Vagina (tissue), 2 donors: Measurements from ENCODE around the gene ELOVL1. TPM values are rescaled to one million over a fixed set of nuclear protein-coding genes. Genes with fewer than 3 reads are reported as not detected.
"Not testable (repeated sequence)": the region's sequence is repeated elsewhere in the genome, so short reads cannot be mapped to it uniquely, and the experiment has no call there.

ENCODE experiments used
- DNase-seq, 2 donors: peaks; one replicate each; pipeline ENCODE4 v3.0.0-alpha.2; 2017; ENCODE audit errors: extremely low spot score in 2 of 2
- H3K27ac ChIP-seq: fragments of 200-600 bp; sonication (generic); one replicate; pipeline ENCODE4 v1.5.1; 2019
- H3K27me3 ChIP-seq: fragments of 200-600 bp; sonication (generic); one replicate; pipeline ENCODE4 v1.5.1; 2019
- H3K36me3 ChIP-seq, 2 donors: fragments of 200-600 bp; sonication (generic); one replicate each; pipeline ENCODE4 v1.5.1; 2017 to 2019
- H3K4me1 ChIP-seq: fragments of 200-600 bp; sonication (generic); one replicate; pipeline ENCODE4 v1.5.1; 2019
- H3K4me3 ChIP-seq, 2 donors: fragments of 200-600 bp; sonication (generic); 1 replicate in 1 of 2; 2 replicates in 1 of 2; pipeline ENCODE4 v1.5.1; 2016 to 2019
- H3K9me3 ChIP-seq: fragments of 200-600 bp; sonication (generic); one replicate; pipeline ENCODE4 v1.5.1; 2019
- CTCF ChIP-seq, 3 experiments: fragments of 450-650 bp in 2 of 3; fragments of 200-600 bp in 1 of 3; sonication (generic) in 1 of 3; IDR thresholded peaks; one replicate each; pipeline ENCODE4 v1.5.1; 2017 to 2019; ENCODE audit warnings: antibody characterized with exemption in 3 of 3, mild to moderate bottlenecking in 2 of 3, moderate library complexity in 2 of 3
- POLR2A ChIP-seq, 2 donors: fragments of 450-650 bp; IDR thresholded peaks; one replicate each; pipeline ENCODE4 v1.6.1; 2017; ENCODE audit warnings: antibody characterized with exemption in 2 of 2, mild to moderate bottlenecking in 2 of 2, moderate library complexity in 2 of 2
- POLR2AphosphoS5 ChIP-seq, 2 donors: sonication (generic); formaldehyde crosslinking; IDR thresholded peaks; one replicate each; pipeline ENCODE4 v1.9.0; 2017; ENCODE audit warnings: antibody characterized with exemption in 2 of 2, mild to moderate bottlenecking in 2 of 2, low read depth in 1 of 2; ENCODE audit not compliant: insufficient read depth in 1 of 2
- intact Hi-C: fragments of 100-400 bp; cut with DNase I; formaldehyde crosslinking; loops from one replicate; pipeline ENCODE4 v1.15.1; 2023
- total RNA-seq: library from RNA; depleted of rRNA; stranded (reverse); fragments of >200 nt; gene quantifications from one replicate; pipeline ENCODE4 v1.2.3, GENCODE V29; 2016

Gene ELOVL1
- total RNA-seq, 1 donor from 2014 or later, result 62.1 TPM

- no peaks in the 10 kb centered on the region for H3K27me3 ChIP-seq
- H3K36me3 ChIP-seq, result peaks cover 0 to 64% of the 10 kb centered on the region in 2 donors
- no peak for DNase-seq
- no peak overlapping the region for H3K27ac ChIP-seq
- H3K9me3 ChIP-seq, result no peaks in the 10 kb centered on the region
- intact Hi-C loops, result loop anchor here (5.0 kb wide), 1 partner anchor 169 kb away; no protein-coding TSS in a partner anchor
- no peak overlapping the region for H3K4me3 ChIP-seq
- H3K4me1 ChIP-seq, result no peaks in the 10 kb centered on the region
- TF ChIP-seq POLR2A (IDR thresholded peaks at IDR 0.05) (no peak), CTCF (IDR thresholded peaks at IDR 0.05) (no peak), POLR2AphosphoS5 (IDR thresholded peaks at IDR 0.05; ENCODE audit: insufficient read depth in 1 of 2, low read depth in 1 of 2) (no peak)
These were observed 38.0 kb upstream of the ELOVL1 start for GRCh38 chr1:43405876-43406234.

GRCh38 chr1:43405219-43405875 lies 37.5 kb upstream of the ELOVL1 start:
- no peaks in the 10 kb centered on the region for H3K27me3 ChIP-seq
- H3K9me3 ChIP-seq, result no peaks in the 10 kb centered on the region
- no peak overlapping the region for H3K4me3 ChIP-seq
- no peak for DNase-seq
- intact Hi-C loops, result loop anchor here (5.0 kb wide), 1 partner anchor 168 kb away; no protein-coding TSS in a partner anchor
- H3K36me3 ChIP-seq, result peaks cover 0 to 64% of the 10 kb centered on the region in 2 donors
- H3K27ac ChIP-seq, result no peak overlapping the region
- no peak for TF ChIP-seq POLR2AphosphoS5 (IDR thresholded peaks at IDR 0.05; ENCODE audit: insufficient read depth in 1 of 2, low read depth in 1 of 2)
- TF ChIP-seq POLR2A (IDR thresholded peaks at IDR 0.05), result no peak
- TF ChIP-seq CTCF (IDR thresholded peaks at IDR 0.05), result no peak
- H3K4me1 ChIP-seq, result no peaks in the 10 kb centered on the region

GRCh38 chr1:43404353-43404752 lies 36.5 kb upstream of the ELOVL1 start:
- Histone ChIP-seq H3K27me3 (no peaks in the 10 kb centered on the region), H3K36me3 (peaks cover 0 to 63% of the 10 kb centered on the region in 2 donors), H3K9me3 (no peaks in the 10 kb centered on the region), H3K4me1 (no peaks in the 10 kb centered on the region), H3K27ac (no peak overlapping the region), H3K4me3 (no peak overlapping the region)
- TF ChIP-seq CTCF (IDR thresholded peaks at IDR 0.05) (no peak), POLR2AphosphoS5 (IDR thresholded peaks at IDR 0.05; ENCODE audit: insufficient read depth in 1 of 2, low read depth in 1 of 2) (no peak), POLR2A (IDR thresholded peaks at IDR 0.05) (no peak)
- intact Hi-C loops, result no loop called here
- DNase-seq, result no peak

GRCh38 chr1:43402089-43402865 lies 34.5 kb upstream of the ELOVL1 start:
- Histone ChIP-seq H3K27ac (no peak overlapping the region), H3K27me3 (no peaks in the 10 kb centered on the region), H3K9me3 (no peaks in the 10 kb centered on the region), H3K4me1 (no peaks in the 10 kb centered on the region), H3K4me3 (no peak overlapping the region), H3K36me3 (peaks cover 0 to 46% of the 10 kb centered on the region in 2 donors)
- DNase-seq, result no peak
- intact Hi-C loops, result no loop called here
- no peak for TF ChIP-seq CTCF (IDR thresholded peaks at IDR 0.05)
- TF ChIP-seq POLR2AphosphoS5 (IDR thresholded peaks at IDR 0.05; ENCODE audit: insufficient read depth in 1 of 2, low read depth in 1 of 2), result no peak
- TF ChIP-seq POLR2A (IDR thresholded peaks at IDR 0.05), result no peak

- H3K36me3 ChIP-seq, result peaks cover 0 to 28% of the 10 kb centered on the region in 2 donors
- H3K27me3 ChIP-seq, DNase-seq, H3K9me3 ChIP-seq, H3K4me1 ChIP-seq, H3K27ac ChIP-seq, H3K4me3 ChIP-seq, intact Hi-C loops: not testable (repeated sequence)
These were observed 32.6 kb upstream of the ELOVL1 start for GRCh38 chr1:43400441-43400840.
